HEK293 (cell line): ENCODE measurements around the gene TCF7L1.
"Not testable (repeated sequence)": the region's sequence is repeated elsewhere in the genome, so short reads cannot be mapped to it uniquely, and the experiment has no call there.

ENCODE experiments used
- CTCF ChIA-PET: fragments of 350-600 bp; formaldehyde crosslinking; extraction: SDS; loops from one replicate; lab custom pipeline; 2021; ENCODE audit warnings: antibody characterized with exemption; lab: Yijun Ruan, JAX
- POLR2A ChIA-PET: fragments of 300-600 bp; formaldehyde crosslinking; extraction: SDS; loops from one replicate; lab custom pipeline; 2020; ENCODE audit warnings: antibody characterized with exemption, inconsistent platforms; lab: Yijun Ruan, JAX
- H3K27ac ChIP-seq: fragments of 200-500 bp; sonication (Bioruptor generic); 2 replicates; pipeline ENCODE4 v1.5.1; 2014; ENCODE audit warnings: low read depth, low read length, control low read depth, inconsistent platforms; ENCODE audit errors: extremely low read depth
- H3K36me3 ChIP-seq, 2 experiments: fragments of 200-500 bp in 1 of 2; sonication (Bioruptor generic) in 1 of 2; 1 replicate in 1 of 2; 2 replicates in 1 of 2; pipeline ENCODE4 v1.5.1; 2014 to 2017; ENCODE audit warnings: inconsistent platforms in 2 of 2, low read length in 2 of 2; ENCODE audit not compliant: control insufficient read depth in 2 of 2, insufficient read depth in 1 of 2
- H3K4me1 ChIP-seq: fragments of 200-500 bp; sonication (Bioruptor generic); 2 replicates; pipeline ENCODE4 v1.5.1; 2014; ENCODE audit warnings: mild to moderate bottlenecking, low read length, inconsistent platforms; ENCODE audit not compliant: control insufficient read depth, insufficient read depth
- H3K4me3 ChIP-seq: 2 replicates; pipeline ENCODE4 v1.5.1; 2011; ENCODE audit warnings: low read depth, mild to moderate bottlenecking, control low read depth, low read length, moderate library complexity
- H3K9me3 ChIP-seq: fragments of 200-500 bp; sonication (Bioruptor generic); 2 replicates; pipeline ENCODE4 v1.5.1; 2014; ENCODE audit warnings: low read depth, low read length, inconsistent platforms; ENCODE audit not compliant: control insufficient read depth, insufficient read depth
- GLIS2 ChIP-seq: fragments of 450-650 bp; formaldehyde crosslinking; IDR thresholded peaks from 2 replicates; pipeline ENCODE4 v1.5.1; 2016; ENCODE audit warnings: missing biosample characterization, missing genetic modification characterization
- KLF10 ChIP-seq: fragments of 450-650 bp; IDR thresholded peaks from 2 replicates; pipeline ENCODE4 v1.5.1; 2018; ENCODE audit warnings: missing biosample characterization, mild to moderate bottlenecking, missing genetic modification characterization
- KLF8 ChIP-seq: fragments of 450-650 bp; formaldehyde crosslinking; IDR thresholded peaks from 2 replicates; pipeline ENCODE4 v1.5.1; 2016; ENCODE audit warnings: missing biosample characterization, missing genetic modification characterization
- MYNN ChIP-seq: fragments of 450-650 bp; formaldehyde crosslinking; IDR thresholded peaks from 2 replicates; pipeline ENCODE4 v1.5.1; 2016; ENCODE audit warnings: missing biosample characterization, missing genetic modification characterization, borderline replicate concordance
- TCF7L2 ChIP-seq: IDR thresholded peaks from 2 replicates; pipeline ENCODE4 v1.6.1; 2011; ENCODE audit warnings: low read depth, mild to moderate bottlenecking, inconsistent platforms, low read length, moderate library complexity, borderline replicate concordance
- ZIC2 ChIP-seq: fragments of 450-650 bp; formaldehyde crosslinking; IDR thresholded peaks from 2 replicates; pipeline ENCODE4 v1.5.1; 2016; ENCODE audit warnings: missing biosample characterization, missing genetic modification characterization
- ZNF175 ChIP-seq: fragments of 450-650 bp; formaldehyde crosslinking; IDR thresholded peaks from 2 replicates; pipeline ENCODE4 v1.5.1; 2016; ENCODE audit warnings: missing biosample characterization, missing genetic modification characterization
- ZNF221 ChIP-seq: fragments of 450-650 bp; formaldehyde crosslinking; IDR thresholded peaks from 2 replicates; pipeline ENCODE4 v1.5.1; 2017; ENCODE audit warnings: missing biosample characterization, missing genetic modification characterization, borderline replicate concordance
- ZNF274 ChIP-seq, 2 experiments: fragments of 200-500 bp in 1 of 2; fragments of 450-650 bp in 1 of 2; sonication (Bioruptor generic) in 1 of 2; formaldehyde crosslinking in 1 of 2; IDR thresholded peaks; 2 replicates each; pipeline versions ENCODE4 v1.5.1 to v1.6.1; 2014 to 2016; ENCODE audit warnings: borderline replicate concordance in 1 of 2, inconsistent platforms in 1 of 2, low read length in 1 of 2, missing biosample characterization in 1 of 2, missing genetic modification characterization in 1 of 2
- ZNF292 ChIP-seq: fragments of 450-650 bp; formaldehyde crosslinking; IDR thresholded peaks from 2 replicates; pipeline ENCODE4 v1.5.1; 2016; ENCODE audit warnings: low read depth, missing biosample characterization, missing genetic modification characterization, borderline replicate concordance
- ZNF335 ChIP-seq: fragments of 450-650 bp; formaldehyde crosslinking; conservative IDR thresholded peaks from 2 replicates; pipeline ENCODE4 v1.5.1; 2016; ENCODE audit warnings: missing biosample characterization, missing genetic modification characterization
- ZNF354C ChIP-seq: fragments of 450-650 bp; formaldehyde crosslinking; IDR thresholded peaks from 2 replicates; pipeline ENCODE4 v1.5.1; 2016; ENCODE audit warnings: missing biosample characterization, missing genetic modification characterization, low read depth, borderline replicate concordance
- ZNF404 ChIP-seq: fragments of 450-650 bp; formaldehyde crosslinking; IDR thresholded peaks from 2 replicates; pipeline ENCODE4 v1.5.1; 2017; ENCODE audit warnings: missing biosample characterization, missing genetic modification characterization
- ZNF510 ChIP-seq: fragments of 450-650 bp; formaldehyde crosslinking; IDR thresholded peaks from 2 replicates; pipeline ENCODE4 v1.5.1; 2018; ENCODE audit warnings: mild to moderate bottlenecking, missing genetic modification characterization, missing biosample characterization; ENCODE audit not compliant: insufficient replicate concordance
- ZNF529 ChIP-seq: fragments of 450-650 bp; formaldehyde crosslinking; IDR thresholded peaks from 2 replicates; pipeline ENCODE4 v1.5.1; 2017; ENCODE audit warnings: missing genetic modification characterization, missing biosample characterization; ENCODE audit not compliant: insufficient replicate concordance
- ZNF549 ChIP-seq: fragments of 450-650 bp; IDR thresholded peaks from 2 replicates; pipeline ENCODE4 v1.5.1; 2018; ENCODE audit warnings: missing biosample characterization, missing genetic modification characterization, mild to moderate bottlenecking, inconsistent platforms, moderate library complexity
- ZNF768 ChIP-seq: fragments of 450-650 bp; formaldehyde crosslinking; IDR thresholded peaks from 2 replicates; pipeline ENCODE4 v1.5.1; 2018; ENCODE audit warnings: missing biosample characterization, mild to moderate bottlenecking, missing genetic modification characterization
- ZNF776 ChIP-seq: fragments of 450-650 bp; formaldehyde crosslinking; IDR thresholded peaks from 2 replicates; pipeline ENCODE4 v1.5.0; 2017; ENCODE audit warnings: missing biosample characterization, missing genetic modification characterization, borderline replicate concordance
- TF ChIP-seq, protein P1 (sequence below): fragments of 450-650 bp; IDR thresholded peaks from 2 replicates; pipeline ENCODE4 v1.5.1; 2018; ENCODE audit warnings: missing biosample characterization, mild to moderate bottlenecking, missing genetic modification characterization
- TF ChIP-seq, protein P2 (sequence below): sonication (generic); formaldehyde crosslinking; IDR thresholded peaks from 2 replicates; pipeline ENCODE4 v1.8.1; 2022; ENCODE audit warnings: mild to moderate bottlenecking, moderate library complexity, missing genetic modification reagents

The TCF7L1 gene

DNA sequence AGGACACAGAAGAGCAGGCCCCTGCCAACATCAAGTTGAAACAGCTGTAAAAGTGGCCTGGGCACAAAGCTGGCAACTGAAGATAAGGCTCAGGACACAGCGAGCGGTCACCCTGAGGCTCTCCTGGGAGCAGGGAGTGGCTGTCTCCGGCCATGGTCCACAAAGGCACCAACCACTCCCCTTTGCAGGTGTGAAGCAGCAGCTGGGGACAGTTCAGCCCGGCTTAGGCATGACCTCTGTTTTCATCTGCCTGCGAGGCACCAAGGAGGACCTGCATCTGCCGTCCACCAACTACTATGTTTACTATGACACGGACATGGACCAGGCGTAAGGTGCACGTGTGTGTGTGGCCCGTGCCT, 181.7 kb downstream of the TCF7L1 start:
- Histone ChIP-seq H3K9me3 (no peaks in the 10 kb centered on the region), H3K36me3 (peaks cover 2 to 41% of the 10 kb centered on the region in 2 experiments; a peak in 2 of 3 replicates), H3K27ac (no peak overlapping the region), H3K4me1 (no peaks in the 10 kb centered on the region), H3K4me3 (no peak overlapping the region)
- no peak for TF ChIP-seq ZNF404
- TF ChIP-seq ZNF335 (tag by site-specific recombination), result no peak
- TF ChIP-seq KLF8 (tag by site-specific recombination), result no peak
- TF ChIP-seq ZNF510, result no peak
- no peak for TF ChIP-seq ZNF292
- TF ChIP-seq ZNF274 (IDR thresholded peaks at IDR 0.05; ENCODE audit: low read length), result no peak
- no peak for TF ChIP-seq ZNF274 (tag by site-specific recombination; IDR thresholded peaks at IDR 0.05; ENCODE audit: borderline replicate concordance)
- TF ChIP-seq, protein P1, sequence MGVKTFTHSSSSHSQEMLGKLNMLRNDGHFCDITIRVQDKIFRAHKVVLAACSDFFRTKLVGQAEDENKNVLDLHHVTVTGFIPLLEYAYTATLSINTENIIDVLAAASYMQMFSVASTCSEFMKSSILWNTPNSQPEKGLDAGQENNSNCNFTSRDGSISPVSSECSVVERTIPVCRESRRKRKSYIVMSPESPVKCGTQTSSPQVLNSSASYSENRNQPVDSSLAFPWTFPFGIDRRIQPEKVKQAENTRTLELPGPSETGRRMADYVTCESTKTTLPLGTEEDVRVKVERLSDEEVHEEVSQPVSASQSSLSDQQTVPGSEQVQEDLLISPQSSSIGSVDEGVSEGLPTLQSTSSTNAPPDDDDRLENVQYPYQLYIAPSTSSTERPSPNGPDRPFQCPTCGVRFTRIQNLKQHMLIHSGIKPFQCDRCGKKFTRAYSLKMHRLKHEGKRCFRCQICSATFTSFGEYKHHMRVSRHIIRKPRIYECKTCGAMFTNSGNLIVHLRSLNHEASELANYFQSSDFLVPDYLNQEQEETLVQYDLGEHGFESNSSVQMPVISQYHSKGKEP (tag by site-specific recombination), result no peak
- TF ChIP-seq ZNF549 (tag by site-specific recombination), result no peak
- TF ChIP-seq KLF10 (tag by site-specific recombination), result no peak
- no peak for TF ChIP-seq GLIS2 (tag by site-specific recombination)
- no peak for TF ChIP-seq ZNF776 (tag by site-specific recombination)
- no peak for TF ChIP-seq ZNF221 (tag by site-specific recombination)
- TF ChIP-seq ZNF175 (tag by site-specific recombination), result no peak
- no peak for TF ChIP-seq TCF7L2
- ChIA-PET CTCF (interaction anchor here (1.3 kb wide), 1 partner anchor 14 kb away, joined by 4 read pairs; no protein-coding TSS in a partner anchor), POLR2A (interaction anchor here (1.3 kb wide), 1 partner anchor 13 kb away, joined by 7 read pairs; the partner anchor contains the start of gene TGOLN2)

DNA sequence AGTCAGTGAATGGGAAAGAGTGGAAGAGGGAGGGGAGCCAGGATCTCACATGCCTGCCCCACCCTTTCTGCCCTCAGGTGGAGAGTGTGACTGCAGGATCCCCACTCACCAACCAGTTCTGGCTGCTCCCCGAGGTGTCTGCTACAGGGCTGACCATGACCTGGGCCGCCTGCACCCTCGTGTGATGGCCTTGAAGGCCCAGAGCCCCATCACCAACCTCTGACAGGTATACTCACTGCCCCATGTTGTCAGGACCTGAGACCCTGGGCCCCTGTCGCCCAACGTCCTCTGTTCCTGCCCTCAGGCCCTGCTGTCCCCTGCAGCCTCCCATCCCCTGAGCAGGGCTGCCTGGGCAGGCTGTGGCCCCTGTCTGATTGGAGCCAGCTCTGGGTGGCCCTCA, 182.7 kb downstream of the TCF7L1 start:
- H3K27ac ChIP-seq, H3K9me3 ChIP-seq, H3K4me1 ChIP-seq, H3K4me3 ChIP-seq, CTCF ChIA-PET, POLR2A ChIA-PET: not testable (repeated sequence)
- peaks cover 8 to 50% of the 10 kb centered on the region in 2 experiments; a peak in 2 of 3 replicates for H3K36me3 ChIP-seq

DNA sequence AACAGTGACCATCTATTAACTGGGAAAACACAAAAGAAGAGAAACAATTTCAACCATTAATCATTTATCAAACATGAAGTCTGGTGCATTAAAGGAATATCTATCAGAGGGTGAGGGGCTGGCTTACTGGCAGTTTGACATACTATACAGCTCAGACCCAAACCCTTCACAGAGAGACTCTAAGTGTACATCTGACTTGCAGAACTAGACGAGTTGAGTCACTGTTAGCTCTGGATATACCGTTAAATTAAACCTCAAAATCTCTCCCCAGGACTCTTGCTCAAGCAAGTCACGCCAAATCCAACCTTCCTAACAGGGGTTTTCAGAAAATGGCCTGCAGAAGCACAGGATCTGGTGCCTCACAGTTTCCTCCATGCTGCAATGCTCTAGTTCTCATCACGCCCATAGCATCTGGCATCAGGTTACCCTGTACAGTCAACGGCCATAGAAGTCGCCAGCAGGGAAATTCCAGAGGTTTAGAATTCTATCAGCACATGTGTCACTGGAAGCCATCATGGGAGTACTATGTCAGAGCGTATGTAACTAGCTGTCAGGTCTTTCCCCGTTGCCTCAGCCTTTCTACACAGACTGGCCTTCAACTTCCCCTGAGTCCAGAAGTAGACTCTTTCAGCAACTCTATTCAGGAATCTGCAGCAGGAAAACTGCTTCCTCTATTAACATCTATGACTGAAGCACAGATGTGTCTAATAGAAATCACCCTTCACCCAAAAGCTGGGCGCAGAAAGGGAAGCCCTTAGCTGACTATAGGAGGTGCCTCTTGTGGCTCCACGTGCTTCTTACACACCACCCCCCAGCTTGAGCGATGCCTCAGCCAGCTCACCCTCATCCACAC, 185.3 kb downstream of the TCF7L1 start:
- Histone ChIP-seq H3K27ac (no peak overlapping the region), H3K36me3 (peaks cover 29 to 76% of the 10 kb centered on the region in 2 experiments), H3K4me3 (no peak overlapping the region), H3K9me3 (no peaks in the 10 kb centered on the region), H3K4me1 (no peaks in the 10 kb centered on the region)
- ChIA-PET POLR2A (interaction anchor here (0.7 to 1.0 kb wide), 3 partner anchors 8 to 219 kb away, joined by 3 to 6 read pairs (median 4); no protein-coding TSS in a partner anchor), CTCF (interaction anchor here (0.9 to 2.9 kb wide), 2 partner anchors 18 to 233 kb away, joined by 3 to 14 read pairs; no protein-coding TSS in a partner anchor)
- no peak for TF ChIP-seq ZNF529 (tag by site-specific recombination)
- TF ChIP-seq ZNF354C (tag by site-specific recombination), result no peak
- no peak for TF ChIP-seq MYNN (tag by site-specific recombination)
- TF ChIP-seq, protein P2, sequence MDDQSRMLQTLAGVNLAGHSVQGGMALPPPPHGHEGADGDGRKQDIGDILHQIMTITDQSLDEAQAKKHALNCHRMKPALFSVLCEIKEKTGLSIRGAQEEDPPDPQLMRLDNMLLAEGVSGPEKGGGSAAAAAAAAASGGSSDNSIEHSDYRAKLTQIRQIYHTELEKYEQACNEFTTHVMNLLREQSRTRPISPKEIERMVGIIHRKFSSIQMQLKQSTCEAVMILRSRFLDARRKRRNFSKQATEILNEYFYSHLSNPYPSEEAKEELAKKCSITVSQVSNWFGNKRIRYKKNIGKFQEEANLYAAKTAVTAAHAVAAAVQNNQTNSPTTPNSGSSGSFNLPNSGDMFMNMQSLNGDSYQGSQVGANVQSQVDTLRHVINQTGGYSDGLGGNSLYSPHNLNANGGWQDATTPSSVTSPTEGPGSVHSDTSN (CRISPR knock-in tag), result no peak
- no peak for TF ChIP-seq ZNF768 (tag by site-specific recombination)
- no peak for TF ChIP-seq ZIC2 (tag by site-specific recombination)
